ENCODE measurements around the gene CLMP. TPM values are rescaled to one million over a fixed set of nuclear protein-coding genes. Genes with fewer than 3 reads are reported as not detected.

CLMP gene
- total and polyA plus RNA-seq, 2 donors (not counting 3 experiments of a cell fraction or from before 2014, with no cell fraction given): 0.03 to 0.18 TPM

- DNase-seq (ENCODE audit: low read depth, low spot score) (no peak), FAIRE-seq (no peak)
- Histone ChIP-seq H3K4me1 (ENCODE audit: control insufficient read depth, extremely low read depth, insufficient read depth, low read length) (no peaks in the 10 kb centered on the region), H3K27ac (ENCODE audit: insufficient read depth, low read depth, low read length) (no peak overlapping the region), H3K79me2 (ENCODE audit: control insufficient read depth, insufficient read depth, low read length) (no peaks in the 10 kb centered on the region), H3K4me3 (replicated peaks in 1 of 3; ENCODE audit: insufficient read depth in 1 of 3, low read depth in 1 of 3, low read length in 3 of 3) (no peak overlapping the region), H3K4me2 (ENCODE audit: insufficient read depth, low read length) (no peak overlapping the region), H3K9ac (replicated peaks; ENCODE audit: extremely low read depth, insufficient read depth, low read length) (no peak overlapping the region), H3K9me1 (replicated peaks; ENCODE audit: control insufficient read depth, extremely low read depth, insufficient read depth, low read length) (no peaks in the 10 kb centered on the region), H2AFZ (ENCODE audit: low read depth, low read length) (no peak overlapping the region), H3K9me3 (replicated peaks; ENCODE audit: control insufficient read depth, insufficient read depth, low read length) (no peaks in the 10 kb centered on the region), H3K36me3 (ENCODE audit: control insufficient read depth in 2 of 2, extremely low read depth in 1 of 2, insufficient read depth in 2 of 2, low read length in 2 of 2) (no peaks in the 10 kb centered on the region), H3K27me3 (ENCODE audit: control insufficient read depth in 2 of 2, insufficient read depth in 2 of 2, low read length in 2 of 2) (no peaks in the 10 kb centered on the region), H4K20me1 (replicated peaks; ENCODE audit: control insufficient read depth, extremely low read depth, insufficient read depth, low read length) (no peaks in the 10 kb centered on the region)
- dilution Hi-C loops (cut with MboI; ENCODE audit: extremely low pct_ligation_motif_present, low sequenced_read_pairs) (no loop called here), intact Hi-C loops (cut with micrococcal nuclease) (no loop called here)
- CTCF ChIA-PET: no interaction called here
- POLR2A ChIA-PET: no interaction called here
- no TSS peak for BruUV-seq (replicated peaks)
- TF ChIP-seq JUN (IDR thresholded peaks at IDR 0.05; ENCODE audit: borderline replicate concordance, insufficient read depth, insufficient read length, low read depth) (no peak), EZH2 (IDR thresholded peaks at IDR 0.05; ENCODE audit: borderline replicate concordance, low read depth, low read length, severe bottlenecking) (no peak), CTCF (IDR thresholded peaks at IDR 0.05; ENCODE audit: extremely low read depth in 1 of 2, insufficient read depth in 1 of 2, low read depth in 1 of 2, low read length in 2 of 2) (no peak), FOS (IDR thresholded peaks at IDR 0.05; ENCODE audit: borderline replicate concordance, insufficient read depth, low read length) (no peak), POLR2A (IDR thresholded peaks at IDR 0.05; ENCODE audit: low read depth, low read length) (no peak), MAX (IDR thresholded peaks at IDR 0.05; ENCODE audit: insufficient read depth, insufficient read length) (no peak)
These were observed 46.1 kb downstream of the CLMP start for GRCh38 chr11:123148965-123149364.

- POLR2A ChIA-PET: no interaction called here
- dilution Hi-C loops (cut with MboI; ENCODE audit: extremely low pct_ligation_motif_present, low sequenced_read_pairs): no loop called here
- H3K27me3 ChIP-seq (ENCODE audit: control insufficient read depth in 2 of 2, insufficient read depth in 2 of 2, low read length in 2 of 2): no peaks in the 10 kb centered on the region
- H3K4me1 ChIP-seq (ENCODE audit: control insufficient read depth, extremely low read depth, insufficient read depth, low read length): no peaks in the 10 kb centered on the region
- no peak for DNase-seq (ENCODE audit: low read depth, low spot score)
- H3K9me3 ChIP-seq (replicated peaks; ENCODE audit: control insufficient read depth, insufficient read depth, low read length): no peaks in the 10 kb centered on the region
- H3K27ac ChIP-seq (ENCODE audit: insufficient read depth, low read depth, low read length): no peak overlapping the region
- no peaks in the 10 kb centered on the region for H3K9me1 ChIP-seq (replicated peaks; ENCODE audit: control insufficient read depth, extremely low read depth, insufficient read depth, low read length)
- H2AFZ ChIP-seq (ENCODE audit: low read depth, low read length): no peak overlapping the region
- no peaks in the 10 kb centered on the region for H3K79me2 ChIP-seq (ENCODE audit: control insufficient read depth, insufficient read depth, low read length)
- no peak for TF ChIP-seq CTCF (IDR thresholded peaks at IDR 0.05; ENCODE audit: extremely low read depth in 1 of 2, insufficient read depth in 1 of 2, low read depth in 1 of 2, low read length in 2 of 2)
- no peak for TF ChIP-seq EZH2 (IDR thresholded peaks at IDR 0.05; ENCODE audit: borderline replicate concordance, low read depth, low read length, severe bottlenecking)
- TF ChIP-seq MYC (IDR thresholded peaks at IDR 0.05; ENCODE audit: low read depth, low read length): no peak
- TF ChIP-seq FOS (IDR thresholded peaks at IDR 0.05; ENCODE audit: borderline replicate concordance, insufficient read depth, low read length): no peak
- no peak for TF ChIP-seq POLR2A (IDR thresholded peaks at IDR 0.05; ENCODE audit: low read depth, low read length)
- TF ChIP-seq POLR2AphosphoS5 (IDR thresholded peaks at IDR 0.05; ENCODE audit: insufficient read depth, low read depth, low read length): no peak
- no peak for TF ChIP-seq GATA2 (IDR thresholded peaks at IDR 0.05; ENCODE audit: insufficient read depth, insufficient read length, low read depth, low read length)
- TF ChIP-seq JUN (IDR thresholded peaks at IDR 0.05; ENCODE audit: borderline replicate concordance, insufficient read depth, insufficient read length, low read depth): no peak
- TF ChIP-seq MAX (IDR thresholded peaks at IDR 0.05; ENCODE audit: insufficient read depth, insufficient read length): no peak
- BruUV-seq (replicated peaks): no TSS peak
- H3K36me3 ChIP-seq (ENCODE audit: control insufficient read depth in 2 of 2, extremely low read depth in 1 of 2, insufficient read depth in 2 of 2, low read length in 2 of 2): no peaks in the 10 kb centered on the region
- intact Hi-C loops (cut with micrococcal nuclease): no loop called here
- H3K9ac ChIP-seq (replicated peaks; ENCODE audit: extremely low read depth, insufficient read depth, low read length): no peak overlapping the region
- CTCF ChIA-PET: interaction anchor here (0.6 to 1.6 kb wide), 6 partner anchors 16 to 116 kb away, joined by 3 to 8 read pairs (median 6); no protein-coding TSS in a partner anchor
- FAIRE-seq: no peak
- no peak overlapping the region for H3K4me2 ChIP-seq (ENCODE audit: insufficient read depth, low read length)
- no peak overlapping the region for H3K4me3 ChIP-seq (replicated peaks in 1 of 3; ENCODE audit: insufficient read depth in 1 of 3, low read depth in 1 of 3, low read length in 3 of 3)
- H4K20me1 ChIP-seq (replicated peaks; ENCODE audit: control insufficient read depth, extremely low read depth, insufficient read depth, low read length): no peaks in the 10 kb centered on the region
These were observed 49.4 kb downstream of the CLMP start for GRCh38 chr11:123145661-123146060.
